SK-N-DZ (cell line): Measurements from ENCODE around the gene MACROD1.
"Not testable (repeated sequence)": the region's sequence is repeated elsewhere in the genome, so short reads cannot be mapped to it uniquely, and the experiment has no call there.

Experiments used
- DNase-seq: peaks from one replicate; pipeline ENCODE4 v3.0.0-alpha.2; 2015; ENCODE audit warnings: low spot score

Gene MACROD1

GRCh38 chr11:64185693-64186491 is 20.0 kb upstream of the MACROD1 start, which contains the start of gene STIP1:
STIP1 (plus strand) TSS chr11:64186171; CDS start chr11:64186262, 91 bp downstream.
- DNase-seq = peak; percentile 100

GRCh38 chr11:64185175-64185692 is 19.3 kb upstream of the MACROD1 start:
- no peak for DNase-seq

GRCh38 chr11:64183890-64184289 is 18.0 kb upstream of the MACROD1 start:
- no peak for DNase-seq

- DNase-seq = peak; percentile 91
These were observed 15.8 kb upstream of the MACROD1 start for GRCh38 chr11:64181506-64182411.

GRCh38 chr11:64180891-64181290 is 15.0 kb upstream of the MACROD1 start:
- no peak for DNase-seq

GRCh38 chr11:64178951-64179639 is 13.2 kb upstream of the MACROD1 start:
- no peak for DNase-seq

GRCh38 chr11:64178203-64178602 is 12.3 kb upstream of the MACROD1 start:
- DNase-seq = no peak

GRCh38 chr11:64176751-64177150 is 10.8 kb upstream of the MACROD1 start:
- DNase-seq = no peak

- no peak for DNase-seq
These were observed 7.9 kb upstream of the MACROD1 start for GRCh38 chr11:64173616-64174355.

GRCh38 chr11:64170419-64170818 is 4.5 kb upstream of the MACROD1 start:
- DNase-seq = no peak

- DNase-seq = no peak
These were observed 452 bp downstream of the MACROD1 start for GRCh38 chr11:64165481-64165841.

GRCh38 chr11:64164392-64165312 is 1.3 kb downstream of the MACROD1 start:
- DNase-seq = no peak

GRCh38 chr11:64163951-64164350 is 2.0 kb downstream of the MACROD1 start:
- no peak for DNase-seq

- not testable (repeated sequence) for DNase-seq
These were observed 3.1 kb downstream of the MACROD1 start for GRCh38 chr11:64162769-64163168.

GRCh38 chr11:64161037-64161436 is 4.9 kb downstream of the MACROD1 start:
- DNase-seq = no peak

- peak; percentile 59 for DNase-seq
These were observed 8.1 kb downstream of the MACROD1 start for GRCh38 chr11:64157631-64158394.

GRCh38 chr11:64156235-64157011 is 9.5 kb downstream of the MACROD1 start:
- DNase-seq = no peak

GRCh38 chr11:64153812-64154211 is 12.1 kb downstream of the MACROD1 start:
- no peak for DNase-seq
